Muscle layer of duodenum (tissue), 2 donors: ENCODE data around the gene CBX8.

Source experiments
- H3K27ac ChIP-seq: one replicate; pipeline ENCODE4 v1.7.0; 2013; ENCODE audit warnings: mild to moderate bottlenecking, low read length
- H3K27me3 ChIP-seq: one replicate; pipeline ENCODE4 v1.7.0; 2013; ENCODE audit warnings: low read depth, mild to moderate bottlenecking, control low read depth, low read length
- H3K36me3 ChIP-seq, 2 donors: one replicate each; pipeline ENCODE4 v1.7.0; 2013; ENCODE audit warnings: low read length in 2 of 2, control low read depth in 1 of 2, mild to moderate bottlenecking in 1 of 2; ENCODE audit not compliant: insufficient read depth in 2 of 2, control insufficient read depth in 1 of 2
- H3K4me1 ChIP-seq, 2 donors: one replicate each; pipeline ENCODE4 v1.7.0; 2013; ENCODE audit warnings: low read length in 2 of 2, mild to moderate bottlenecking in 2 of 2, control low read depth in 1 of 2, moderate library complexity in 1 of 2; ENCODE audit not compliant: insufficient read depth in 2 of 2, control insufficient read depth in 1 of 2
- H3K4me3 ChIP-seq, 2 donors: one replicate each; pipeline ENCODE4 v1.7.0; 2013; ENCODE audit warnings: low read length in 2 of 2, low read depth in 1 of 2, mild to moderate bottlenecking in 1 of 2
- H3K9me3 ChIP-seq, 2 donors: one replicate each; pipeline ENCODE4 v1.7.0; 2013; ENCODE audit warnings: low read length in 2 of 2, control low read depth in 1 of 2, mild to moderate bottlenecking in 1 of 2; ENCODE audit not compliant: control insufficient read depth in 1 of 2
- donor health status: healthy.

Gene CBX8

GRCh38 chr17:79814974-79815835 is 18.3 kb upstream of the CBX8 start:
- no peak overlapping the region for H3K27ac ChIP-seq
- no peaks in the 10 kb centered on the region for H3K36me3 ChIP-seq
- peaks cover 41% of the 10 kb centered on the region for H3K27me3 ChIP-seq
- no peaks in the 10 kb centered on the region for H3K9me3 ChIP-seq
- H3K4me1 ChIP-seq: peaks cover 0 to 47% of the 10 kb centered on the region in 2 donors
- H3K4me3 ChIP-seq: peak overlapping the region in 1 of 2 donors; percentile 38

- H3K36me3 ChIP-seq: no peaks in the 10 kb centered on the region
- H3K27me3 ChIP-seq: peaks cover 43% of the 10 kb centered on the region
- no peaks in the 10 kb centered on the region for H3K9me3 ChIP-seq
- H3K4me3 ChIP-seq: peak overlapping the region in 1 of 2 donors; percentile 38
- H3K27ac ChIP-seq: no peak overlapping the region
- peaks cover 0 to 47% of the 10 kb centered on the region in 2 donors for H3K4me1 ChIP-seq
Measured at GRCh38 chr17:79814127-79814973, 17.5 kb upstream of the CBX8 start.

- Histone ChIP-seq H3K36me3 (no peaks in the 10 kb centered on the region), H3K4me1 (peaks cover 0 to 47% of the 10 kb centered on the region in 2 donors), H3K27me3 (peaks cover 51% of the 10 kb centered on the region), H3K4me3 (no peak overlapping the region), H3K9me3 (no peaks in the 10 kb centered on the region), H3K27ac (no peak overlapping the region)
Measured at GRCh38 chr17:79813297-79814126, 16.6 kb upstream of the CBX8 start.

GRCh38 chr17:79812353-79813258 is 15.7 kb upstream of the CBX8 start:
- no peaks in the 10 kb centered on the region for H3K9me3 ChIP-seq
- H3K27me3 ChIP-seq: peaks cover 57% of the 10 kb centered on the region
- H3K27ac ChIP-seq: no peak overlapping the region
- H3K4me3 ChIP-seq: no peak overlapping the region
- H3K36me3 ChIP-seq: no peaks in the 10 kb centered on the region
- peaks cover 0 to 47% of the 10 kb centered on the region in 2 donors for H3K4me1 ChIP-seq

- Histone ChIP-seq H3K27ac (no peak overlapping the region), H3K36me3 (no peaks in the 10 kb centered on the region), H3K9me3 (no peaks in the 10 kb centered on the region), H3K4me3 (no peak overlapping the region), H3K4me1 (peaks cover 0 to 47% of the 10 kb centered on the region in 2 donors), H3K27me3 (peaks cover 64% of the 10 kb centered on the region)
Measured at GRCh38 chr17:79811868-79812352, 15.0 kb upstream of the CBX8 start.

GRCh38 chr17:79811011-79811867 is 14.4 kb upstream of the CBX8 start:
- no peak overlapping the region for H3K4me3 ChIP-seq
- peaks cover 67% of the 10 kb centered on the region for H3K27me3 ChIP-seq
- no peaks in the 10 kb centered on the region for H3K36me3 ChIP-seq
- H3K4me1 ChIP-seq: peaks cover 0 to 47% of the 10 kb centered on the region in 2 donors
- H3K27ac ChIP-seq: no peak overlapping the region
- H3K9me3 ChIP-seq: no peaks in the 10 kb centered on the region

GRCh38 chr17:79810130-79811010 is 13.5 kb upstream of the CBX8 start:
- Histone ChIP-seq H3K4me1 (peaks cover 0 to 42% of the 10 kb centered on the region in 2 donors), H3K36me3 (no peaks in the 10 kb centered on the region), H3K27ac (no peak overlapping the region), H3K27me3 (peaks cover 72% of the 10 kb centered on the region), H3K4me3 (no peak overlapping the region), H3K9me3 (no peaks in the 10 kb centered on the region)

GRCh38 chr17:79809530-79810129 is 12.8 kb upstream of the CBX8 start:
- peaks cover 76% of the 10 kb centered on the region for H3K27me3 ChIP-seq
- H3K9me3 ChIP-seq: no peaks in the 10 kb centered on the region
- no peak overlapping the region for H3K27ac ChIP-seq
- H3K36me3 ChIP-seq: no peaks in the 10 kb centered on the region
- peaks cover 0 to 34% of the 10 kb centered on the region in 2 donors for H3K4me1 ChIP-seq
- no peak overlapping the region for H3K4me3 ChIP-seq
